B cell (primary cell): Measurements from ENCODE around the gene TMEM44. TPM values are rescaled to one million over a fixed set of nuclear protein-coding genes. Genes with fewer than 3 reads are reported as not detected.

ENCODE experiments used
- ATAC-seq: fragments of 200-7000 bp; cut with Tn5 transposase; one replicate; pipeline ENCODE4 v1.10.0; 2021; ENCODE audit warnings: low read depth, mild to moderate bottlenecking, moderate number of reproducible peaks, moderate library complexity
- CTCF ChIA-PET: fragments of 350-600 bp; sonication (Branson Sonifier 250); formaldehyde crosslinking; loops from one replicate; lab custom pipeline; 2021; ENCODE audit warnings: antibody characterized with exemption, inconsistent platforms; lab: Charles Lee
- POLR2A ChIA-PET: fragments of 350-600 bp; sonication (Branson Sonifier 250); formaldehyde crosslinking; loops from one replicate; lab custom pipeline; 2021; ENCODE audit warnings: antibody characterized with exemption; lab: Charles Lee
- DNase-seq: peaks from one replicate; pipeline ENCODE4 v3.0.0; 2013
- H2AFZ ChIP-seq: 2 replicates; pipeline ENCODE4 v1.6.1; 2012; ENCODE audit warnings: mild to moderate bottlenecking, low read depth, low read length; ENCODE audit not compliant: insufficient read depth, poor library complexity, severe bottlenecking
- H3K27ac ChIP-seq, 2 donors: 1 replicate in 1 of 2; 2 replicates in 1 of 2; pipeline ENCODE4 v1.5.1; 2012 to 2013; ENCODE audit warnings: low read length in 2 of 2, mild to moderate bottlenecking in 2 of 2, moderate library complexity in 1 of 2
- H3K27me3 ChIP-seq, 4 experiments: fragments of 200-600 bp in 1 of 4; sonication (generic) in 1 of 4; replicated peaks in 1 of 4; 1 replicate in 2 of 4; 2 replicates in 2 of 4; pipeline versions ENCODE4 v1.6.1 to v1.7.0; 2013 to 2016; ENCODE audit warnings: low read length in 3 of 4, mild to moderate bottlenecking in 2 of 4, mixed read lengths in 1 of 4, moderate library complexity in 1 of 4; ENCODE audit not compliant: insufficient read depth in 4 of 4, control insufficient read depth in 3 of 4; ENCODE audit errors: control extremely low read depth in 1 of 4
- H3K36me3 ChIP-seq, 2 experiments: replicated peaks in 1 of 2; 1 replicate in 1 of 2; 2 replicates in 1 of 2; pipeline versions ENCODE4 v1.6.1 to v1.7.1; 2013; ENCODE audit warnings: low read length in 1 of 2; ENCODE audit not compliant: insufficient read depth in 2 of 2, control insufficient read depth in 1 of 2; ENCODE audit errors: control extremely low read depth in 1 of 2, extremely low read depth in 1 of 2
- H3K4me1 ChIP-seq, 2 donors: fragments of 200-600 bp in 1 of 2; sonication (generic) in 1 of 2; 1 replicate in 1 of 2; 2 replicates in 1 of 2; pipeline versions ENCODE4 v1.5.1 to v1.6.1; 2013 to 2017; ENCODE audit warnings: low read length in 2 of 2; ENCODE audit not compliant: control insufficient read depth in 2 of 2, insufficient read depth in 2 of 2
- H3K4me2 ChIP-seq: replicated peaks from 2 replicates; pipeline ENCODE3; 2012; ENCODE audit warnings: mild to moderate bottlenecking, low read depth, low read length; ENCODE audit not compliant: poor library complexity, severe bottlenecking
- H3K4me3 ChIP-seq, 5 experiments: fragments of 200-600 bp in 1 of 5; sonication (generic) in 1 of 5; 1 replicate in 3 of 5; 2 replicates in 2 of 5; pipeline versions ENCODE4 v1.5.1 to v1.7.0; 2011 to 2016; ENCODE audit warnings: low read length in 4 of 5, mild to moderate bottlenecking in 4 of 5, low read depth in 2 of 5, control low read depth in 1 of 5, moderate library complexity in 1 of 5; ENCODE audit not compliant: insufficient read depth in 1 of 5; ENCODE audit errors: control extremely low read depth in 1 of 5, extremely low read depth in 1 of 5
- H3K79me2 ChIP-seq: fragments of 200-600 bp; sonication (generic); one replicate; pipeline ENCODE4 v1.6.0; 2016; ENCODE audit warnings: low read length; ENCODE audit not compliant: control insufficient read depth, insufficient read depth
- H3K9ac ChIP-seq: fragments of 200-600 bp; sonication (generic); 2 replicates; pipeline ENCODE4 v1.6.1; 2017; ENCODE audit warnings: mild to moderate bottlenecking, low read length, moderate library complexity
- H3K9me3 ChIP-seq, 3 donors: one replicate each; pipeline versions ENCODE4 v1.6.1 to v1.7.1; 2013; ENCODE audit warnings: low read length in 2 of 3; ENCODE audit not compliant: control insufficient read depth in 2 of 3, insufficient read depth in 1 of 3; ENCODE audit errors: control extremely low read depth in 1 of 3
- H4K20me1 ChIP-seq: 2 replicates; pipeline ENCODE4 v1.6.0; 2012; ENCODE audit warnings: mild to moderate bottlenecking, low read length; ENCODE audit not compliant: insufficient read depth, control insufficient read depth, poor library complexity, severe bottlenecking
- H3K27ac Mint-ChIP-seq: one replicate; pipeline ENCODE4 v1.8.0; 2021; ENCODE audit warnings: mixed read lengths
- H3K27me3 Mint-ChIP-seq: one replicate; pipeline ENCODE4 v1.8.0; 2021; ENCODE audit warnings: mixed read lengths
- H3K4me1 Mint-ChIP-seq: one replicate; pipeline ENCODE4 v1.8.0; 2021; ENCODE audit warnings: mixed read lengths
- H3K4me3 Mint-ChIP-seq: one replicate; pipeline ENCODE4 v1.8.0; 2021; ENCODE audit warnings: mixed read lengths
- H3K9me3 Mint-ChIP-seq: one replicate; pipeline ENCODE4 v1.8.0; 2022; ENCODE audit warnings: mixed read lengths; ENCODE audit not compliant: insufficient read depth
- EZH2 ChIP-seq: IDR thresholded peaks from 2 replicates; pipeline ENCODE4 v1.6.1; 2012; ENCODE audit warnings: borderline replicate concordance, low read depth, mild to moderate bottlenecking, moderate library complexity, low read length; ENCODE audit not compliant: insufficient read depth, poor library complexity, severe bottlenecking
- WGBS: methylation state at CpG from one replicate; pipeline ENCODE4 v1.1.5; 2013; ENCODE audit warnings: missing lambda C conversion rate; ENCODE audit not compliant: insufficient coverage; 5-methylcytosine and 5-hydroxymethylcytosine counted together
- intact Hi-C: fragments of 100-400 bp; cut with micrococcal nuclease; formaldehyde crosslinking; loops from one replicate; pipeline ENCODE4 v1.10.0; 2022
- polyA plus RNA-seq: library from polyadenylated mRNA; depleted of rRNA; stranded (reverse); fragments of >200 nt; gene quantifications from 2 replicates; pipeline ENCODE4 v1.2.3, GENCODE V29; 2012
- total RNA-seq, 2 donors: library from RNA; stranded (reverse); fragments of 120-200 nt in 1 of 2; gene quantifications; 1 replicate in 1 of 2; 2 replicates in 1 of 2; pipeline versions ENCODE4 v1.2.3 to v1.2.4, GENCODE V29; 2013 to 2022
- TF ChIP-seq, protein P1 (sequence below): fragments of 200-600 bp; IDR thresholded peaks from one replicate; pipeline ENCODE4 v1.8.0; 2022; ENCODE audit warnings: antibody characterized with exemption, mild to moderate bottlenecking

Gene TMEM44
- total and polyA plus RNA-seq, 2 donors (not counting 1 experiment from before 2014, with no cell fraction given), result 4.1 to 7.5 TPM

DNA sequence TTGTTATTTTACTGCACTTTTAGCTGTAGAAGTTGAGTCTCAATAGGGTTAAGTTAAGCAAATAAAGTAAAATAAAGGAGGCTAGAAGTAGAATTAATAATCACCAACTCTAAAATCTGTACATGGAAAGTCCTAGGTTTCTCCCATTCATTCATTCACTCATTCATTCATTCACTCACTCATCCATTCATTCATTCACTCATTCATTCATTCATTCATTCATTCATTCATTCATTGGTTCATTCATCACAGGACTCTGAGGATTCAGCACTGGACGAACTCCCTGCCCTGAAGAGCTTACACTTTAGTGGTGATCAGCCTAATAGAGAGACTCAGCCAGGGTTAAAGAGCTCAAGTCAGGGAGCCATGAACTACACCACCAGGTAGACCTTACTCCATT is 43.3 kb upstream of the TMEM44 start:
- Mint-ChIP-seq H3K4me1 (peaks cover 10% of the 10 kb centered on the region), H3K4me3 (no peak overlapping the region)

DNA sequence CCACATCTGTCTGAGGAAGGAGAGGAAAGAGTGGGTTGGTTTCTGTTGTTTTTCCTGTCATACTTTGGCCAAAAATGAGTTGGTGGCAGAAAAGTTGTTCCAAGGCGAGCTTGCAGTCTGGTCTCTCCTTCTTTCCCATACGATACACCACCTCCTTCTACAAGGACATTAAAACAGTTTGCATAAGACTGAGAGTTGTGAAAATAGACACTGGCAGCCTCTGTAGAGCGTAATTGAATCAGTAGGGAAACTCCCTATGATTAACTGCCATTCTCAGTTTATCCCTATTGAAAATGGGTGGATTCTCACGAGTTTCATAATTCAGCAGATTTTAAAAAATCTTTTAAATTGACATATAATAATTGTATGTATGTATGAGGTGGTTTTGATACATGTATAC is 42.5 kb upstream of the TMEM44 start:
- no peaks in the 10 kb centered on the region for H3K9me3 Mint-ChIP-seq
- no peaks in the 10 kb centered on the region for H3K9me3 ChIP-seq
- H2AFZ ChIP-seq, result no peak overlapping the region
- intact Hi-C loops, result no loop called here
- H3K4me1 Mint-ChIP-seq, result peaks cover 11% of the 10 kb centered on the region
- no peaks in the 10 kb centered on the region for H3K27me3 ChIP-seq
- TF ChIP-seq EZH2, result no peak
- TF ChIP-seq, protein P1, sequence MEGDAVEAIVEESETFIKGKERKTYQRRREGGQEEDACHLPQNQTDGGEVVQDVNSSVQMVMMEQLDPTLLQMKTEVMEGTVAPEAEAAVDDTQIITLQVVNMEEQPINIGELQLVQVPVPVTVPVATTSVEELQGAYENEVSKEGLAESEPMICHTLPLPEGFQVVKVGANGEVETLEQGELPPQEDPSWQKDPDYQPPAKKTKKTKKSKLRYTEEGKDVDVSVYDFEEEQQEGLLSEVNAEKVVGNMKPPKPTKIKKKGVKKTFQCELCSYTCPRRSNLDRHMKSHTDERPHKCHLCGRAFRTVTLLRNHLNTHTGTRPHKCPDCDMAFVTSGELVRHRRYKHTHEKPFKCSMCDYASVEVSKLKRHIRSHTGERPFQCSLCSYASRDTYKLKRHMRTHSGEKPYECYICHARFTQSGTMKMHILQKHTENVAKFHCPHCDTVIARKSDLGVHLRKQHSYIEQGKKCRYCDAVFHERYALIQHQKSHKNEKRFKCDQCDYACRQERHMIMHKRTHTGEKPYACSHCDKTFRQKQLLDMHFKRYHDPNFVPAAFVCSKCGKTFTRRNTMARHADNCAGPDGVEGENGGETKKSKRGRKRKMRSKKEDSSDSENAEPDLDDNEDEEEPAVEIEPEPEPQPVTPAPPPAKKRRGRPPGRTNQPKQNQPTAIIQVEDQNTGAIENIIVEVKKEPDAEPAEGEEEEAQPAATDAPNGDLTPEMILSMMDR, result no peak
- H4K20me1 ChIP-seq, result peaks cover 7% of the 10 kb centered on the region
- peaks cover 7% of the 10 kb centered on the region for H3K27me3 Mint-ChIP-seq
- ATAC-seq (no peak), DNase-seq (no peak)
- H3K9ac ChIP-seq, result no peak overlapping the region
- ChIA-PET CTCF (interaction anchor here (0.9 to 10.9 kb wide), 4 partner anchors 12 to 595 kb away, joined by 3 to 231 read pairs (median 4); partner anchors contain the start of genes FAM43A and XXYLT1), POLR2A (interaction anchor here (0.5 to 1.0 kb wide), 2 partner anchors 283 to 410 kb away, joined by 3 read pairs; no protein-coding TSS in a partner anchor)
- no CpG with 5 or more reads among the region's 4 CpGs for WGBS
- no peak overlapping the region for H3K4me3 ChIP-seq
- no peak overlapping the region for H3K4me2 ChIP-seq
- no peak overlapping the region for H3K4me3 Mint-ChIP-seq
- H3K79me2 ChIP-seq, result peaks cover 13% of the 10 kb centered on the region
- peaks cover 8 to 13% of the 10 kb centered on the region in 2 donors for H3K4me1 ChIP-seq
- no peak overlapping the region for H3K27ac ChIP-seq
- H3K27ac Mint-ChIP-seq, result no peak overlapping the region
- no peaks in the 10 kb centered on the region for H3K36me3 ChIP-seq

More for the DNA sequence above, 43.3 kb upstream of the TMEM44 start:
- H3K4me3 ChIP-seq, result no peak overlapping the region
- no peak overlapping the region for H2AFZ ChIP-seq
- no peaks in the 10 kb centered on the region for H3K9me3 ChIP-seq
- CTCF ChIA-PET, result interaction anchor here (0.7 to 10.9 kb wide), 3 partner anchors 11 to 430 kb away, joined by 3 to 231 read pairs (median 4); partner anchors contain the start of gene FAM43A
- H3K27ac ChIP-seq, result no peak overlapping the region
- intact Hi-C loops, result no loop called here
- peaks cover 7% of the 10 kb centered on the region for H3K27me3 Mint-ChIP-seq
- no peak for DNase-seq
- H3K9ac ChIP-seq, result no peak overlapping the region
- no peaks in the 10 kb centered on the region for H4K20me1 ChIP-seq
- WGBS, result 80% methylated on average over 1 of the region's 1 CpG
- H3K79me2 ChIP-seq, result peaks cover 5% of the 10 kb centered on the region
- POLR2A ChIA-PET, result interaction anchor here (1.0 kb wide), 1 partner anchor 409 kb away, joined by 3 read pairs; no protein-coding TSS in a partner anchor
- peaks cover 0 to 5% of the 10 kb centered on the region in 2 donors for H3K4me1 ChIP-seq
- TF ChIP-seq EZH2, result no peak
- TF ChIP-seq, protein P1, result no peak
- no peak for ATAC-seq
- no peak overlapping the region for H3K27ac Mint-ChIP-seq
- no peaks in the 10 kb centered on the region for H3K36me3 ChIP-seq
- no peak overlapping the region for H3K4me2 ChIP-seq
- no peaks in the 10 kb centered on the region for H3K9me3 Mint-ChIP-seq
- no peaks in the 10 kb centered on the region for H3K27me3 ChIP-seq
